WTC11 (cell line): ENCODE measurements around the gene BCAR3. TPM values are rescaled to one million over a fixed set of nuclear protein-coding genes. Genes with fewer than 3 reads are reported as not detected.

ENCODE experiments used
- ATAC-seq: fragments of 200-7000 bp; cut with Tn5 transposase; 2 replicates; pipeline ENCODE4 v1.10.0; 2021; ENCODE audit warnings: mild to moderate bottlenecking, moderate library complexity
- CTCF ChIA-PET: fragments of 300-600 bp; sonication (Branson Sonifier 250); formaldehyde crosslinking; loops from one replicate; lab custom pipeline; 2021; ENCODE audit warnings: antibody characterized with exemption; lab: Charles Lee
- POLR2A ChIA-PET: fragments of 350-600 bp; sonication (Branson Sonifier 250); formaldehyde crosslinking; loops from one replicate; lab custom pipeline; 2021; ENCODE audit warnings: antibody characterized with exemption; lab: Charles Lee
- DNase-seq: peaks from one replicate; pipeline ENCODE4 v3.0.0; 2021; ENCODE audit warnings: low spot score
- H3K27ac Mint-ChIP-seq: 2 replicates; pipeline ENCODE4 v1.8.0; 2021; ENCODE audit warnings: mixed read lengths
- H3K27me3 Mint-ChIP-seq: 2 replicates; pipeline ENCODE4 v1.8.0; 2021; ENCODE audit warnings: low read depth, mild to moderate bottlenecking, moderate library complexity, mixed read lengths
- H3K36me3 Mint-ChIP-seq: 2 replicates; pipeline ENCODE4 v1.8.0; 2021; ENCODE audit warnings: mixed read lengths
- H3K4me1 Mint-ChIP-seq: 2 replicates; pipeline ENCODE4 v1.8.0; 2022; ENCODE audit warnings: mixed read lengths
- H3K4me3 Mint-ChIP-seq: 2 replicates; pipeline ENCODE4 v1.8.0; 2021; ENCODE audit warnings: mild to moderate bottlenecking, moderate library complexity, mixed read lengths
- H3K9me3 Mint-ChIP-seq: 2 replicates; pipeline ENCODE4 v1.8.0; 2021; ENCODE audit warnings: mixed read lengths
- CREM ChIP-seq: sonication (generic); formaldehyde crosslinking; IDR thresholded peaks from 2 replicates; pipeline ENCODE4 v1.8.1; 2022; ENCODE audit warnings: mild to moderate bottlenecking, missing genetic modification reagents, moderate library complexity
- EMX1 ChIP-seq: fragments of 250-450 bp; sonication (Bioruptor Pico); IDR thresholded peaks from 2 replicates; pipeline ENCODE4 v1.8.0; 2021; ENCODE audit warnings: mild to moderate bottlenecking
- ESRRA ChIP-seq: sonication (generic); formaldehyde crosslinking; IDR thresholded peaks from 2 replicates; pipeline ENCODE4 v1.8.1; 2022; ENCODE audit warnings: mild to moderate bottlenecking, missing genetic modification reagents, borderline replicate concordance
- FOXJ3 ChIP-seq: sonication (generic); formaldehyde crosslinking; IDR thresholded peaks from 2 replicates; pipeline ENCODE4 v1.9.0; 2021; ENCODE audit warnings: missing genetic modification reagents, mild to moderate bottlenecking, borderline replicate concordance
- FOXK1 ChIP-seq: sonication (generic); formaldehyde crosslinking; IDR thresholded peaks from 2 replicates; pipeline ENCODE4 v1.8.0; 2022; ENCODE audit warnings: mild to moderate bottlenecking, moderate library complexity, missing genetic modification reagents
- GABPB1 ChIP-seq: sonication (generic); formaldehyde crosslinking; IDR thresholded peaks from 2 replicates; pipeline ENCODE4 v1.8.1; 2023; ENCODE audit warnings: mild to moderate bottlenecking, missing genetic modification reagents
- GRHL2 ChIP-seq: fragments of 250-450 bp; sonication (Bioruptor Pico); IDR thresholded peaks from 2 replicates; pipeline ENCODE4 v1.8.0; 2022; ENCODE audit warnings: mild to moderate bottlenecking, moderate library complexity; ENCODE audit not compliant: insufficient replicate concordance, severe bottlenecking
- JUN ChIP-seq: sonication (generic); formaldehyde crosslinking; IDR thresholded peaks from 2 replicates; pipeline ENCODE4 v1.8.0; 2023; ENCODE audit warnings: mild to moderate bottlenecking, missing genetic modification reagents
- MYBL2 ChIP-seq: sonication (generic); formaldehyde crosslinking; IDR thresholded peaks from 2 replicates; pipeline ENCODE4 v1.8.1; 2023; ENCODE audit warnings: mild to moderate bottlenecking, moderate library complexity, missing genetic modification reagents
- NFATC4 ChIP-seq: fragments of 250-450 bp; sonication (Bioruptor Pico); IDR thresholded peaks from 2 replicates; pipeline ENCODE4 v1.9.0; 2021; ENCODE audit warnings: mild to moderate bottlenecking
- SOX15 ChIP-seq: fragments of 250-450 bp; sonication (Bioruptor Pico); IDR thresholded peaks from 2 replicates; pipeline ENCODE4 v1.9.0; 2021; ENCODE audit warnings: mild to moderate bottlenecking
- TEAD1 ChIP-seq: sonication (generic); formaldehyde crosslinking; IDR thresholded peaks from 2 replicates; pipeline ENCODE4 v1.8.0; 2022; ENCODE audit warnings: mild to moderate bottlenecking, missing genetic modification reagents
- TEAD4 ChIP-seq: sonication (generic); formaldehyde crosslinking; IDR thresholded peaks from 2 replicates; pipeline ENCODE4 v1.8.0; 2022; ENCODE audit warnings: mild to moderate bottlenecking, missing genetic modification reagents
- TP53 ChIP-seq: sonication (generic); formaldehyde crosslinking; IDR thresholded peaks from 2 replicates; pipeline ENCODE4 v1.8.1; 2023; ENCODE audit warnings: mild to moderate bottlenecking, missing genetic modification reagents
- ZBTB21 ChIP-seq: sonication (generic); formaldehyde crosslinking; IDR thresholded peaks from 2 replicates; pipeline ENCODE4 v1.8.1; 2023; ENCODE audit warnings: mild to moderate bottlenecking, missing genetic modification reagents, borderline replicate concordance
- ZNF121 ChIP-seq: sonication (generic); formaldehyde crosslinking; IDR thresholded peaks from 2 replicates; pipeline ENCODE4 v1.8.0; 2023; ENCODE audit warnings: missing genetic modification reagents
- ZNF138 ChIP-seq: sonication (generic); formaldehyde crosslinking; conservative IDR thresholded peaks from 2 replicates; pipeline ENCODE4 v1.8.1; 2022; ENCODE audit warnings: mild to moderate bottlenecking, moderate library complexity, missing genetic modification reagents
- total RNA-seq: library from RNA; stranded (reverse); gene quantifications from 3 replicates; pipeline ENCODE4 v1.2.3, GENCODE V29; 2021
- TF ChIP-seq, protein P1 (sequence below): sonication (generic); formaldehyde crosslinking; IDR thresholded peaks from 2 replicates; pipeline ENCODE4 v1.8.1; 2023; ENCODE audit warnings: mild to moderate bottlenecking, missing genetic modification reagents
- TF ChIP-seq, protein P2 (sequence below): fragments of 250-450 bp; sonication (Bioruptor Pico); IDR thresholded peaks from 2 replicates; pipeline ENCODE4 v1.8.0; 2021; ENCODE audit warnings: mild to moderate bottlenecking
- TF ChIP-seq, protein P3 (sequence below): sonication (generic); formaldehyde crosslinking; IDR thresholded peaks from 2 replicates; pipeline ENCODE4 v1.8.1; 2023; ENCODE audit warnings: mild to moderate bottlenecking, moderate library complexity, missing genetic modification reagents
- TF ChIP-seq, protein P4 (sequence below): fragments of 250-450 bp; sonication (Bioruptor Pico); IDR thresholded peaks from 2 replicates; pipeline ENCODE4 v1.9.0; 2021; ENCODE audit warnings: mild to moderate bottlenecking
- TF ChIP-seq, protein P5 (sequence below): sonication (generic); formaldehyde crosslinking; IDR thresholded peaks from 2 replicates; pipeline ENCODE4 v1.8.1; 2022; ENCODE audit warnings: mild to moderate bottlenecking, missing genetic modification reagents, moderate library complexity, borderline replicate concordance
- TF ChIP-seq, protein P6 (sequence below): sonication (generic); formaldehyde crosslinking; IDR thresholded peaks from 2 replicates; pipeline ENCODE4 v1.8.1; 2023; ENCODE audit warnings: mild to moderate bottlenecking, missing genetic modification reagents, borderline replicate concordance
- TF ChIP-seq, protein P7 (sequence below): sonication (generic); formaldehyde crosslinking; IDR thresholded peaks from 2 replicates; pipeline ENCODE4 v1.8.1; 2022; ENCODE audit warnings: mild to moderate bottlenecking, moderate library complexity, missing genetic modification reagents
- TF ChIP-seq, protein P8 (sequence below): sonication (generic); formaldehyde crosslinking; IDR thresholded peaks from 2 replicates; pipeline ENCODE4 v1.8.0; 2023; ENCODE audit warnings: missing genetic modification reagents

Gene BCAR3
- total RNA-seq, 1 experiment from 2014 or later: 14.8 TPM

DNA sequence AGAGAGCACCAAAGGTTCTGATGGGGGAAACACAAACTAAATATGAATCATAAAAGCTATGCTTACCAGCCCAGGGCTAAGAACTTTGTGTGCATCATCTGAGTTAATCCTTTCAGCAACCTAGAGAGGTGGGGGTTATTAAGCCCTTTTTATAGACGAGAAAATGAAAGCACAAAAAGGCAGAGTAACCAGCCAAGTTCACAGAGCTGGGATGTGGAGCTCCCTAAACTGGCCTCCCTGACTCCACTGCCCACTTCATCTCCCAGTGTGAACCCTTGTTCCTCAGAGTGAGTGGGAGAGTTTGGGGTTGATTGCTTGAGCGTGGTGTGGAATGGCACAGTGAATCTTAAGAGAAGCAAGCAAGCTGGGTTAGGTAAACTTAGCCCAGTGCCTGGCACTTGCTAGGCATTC is 10.8 kb upstream of the BCAR3 start (continued):
- TF ChIP-seq, protein P1, sequence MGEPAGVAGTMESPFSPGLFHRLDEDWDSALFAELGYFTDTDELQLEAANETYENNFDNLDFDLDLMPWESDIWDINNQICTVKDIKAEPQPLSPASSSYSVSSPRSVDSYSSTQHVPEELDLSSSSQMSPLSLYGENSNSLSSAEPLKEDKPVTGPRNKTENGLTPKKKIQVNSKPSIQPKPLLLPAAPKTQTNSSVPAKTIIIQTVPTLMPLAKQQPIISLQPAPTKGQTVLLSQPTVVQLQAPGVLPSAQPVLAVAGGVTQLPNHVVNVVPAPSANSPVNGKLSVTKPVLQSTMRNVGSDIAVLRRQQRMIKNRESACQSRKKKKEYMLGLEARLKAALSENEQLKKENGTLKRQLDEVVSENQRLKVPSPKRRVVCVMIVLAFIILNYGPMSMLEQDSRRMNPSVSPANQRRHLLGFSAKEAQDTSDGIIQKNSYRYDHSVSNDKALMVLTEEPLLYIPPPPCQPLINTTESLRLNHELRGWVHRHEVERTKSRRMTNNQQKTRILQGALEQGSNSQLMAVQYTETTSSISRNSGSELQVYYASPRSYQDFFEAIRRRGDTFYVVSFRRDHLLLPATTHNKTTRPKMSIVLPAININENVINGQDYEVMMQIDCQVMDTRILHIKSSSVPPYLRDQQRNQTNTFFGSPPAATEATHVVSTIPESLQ (CRISPR knock-in tag): no peak
- TF ChIP-seq, protein P2, sequence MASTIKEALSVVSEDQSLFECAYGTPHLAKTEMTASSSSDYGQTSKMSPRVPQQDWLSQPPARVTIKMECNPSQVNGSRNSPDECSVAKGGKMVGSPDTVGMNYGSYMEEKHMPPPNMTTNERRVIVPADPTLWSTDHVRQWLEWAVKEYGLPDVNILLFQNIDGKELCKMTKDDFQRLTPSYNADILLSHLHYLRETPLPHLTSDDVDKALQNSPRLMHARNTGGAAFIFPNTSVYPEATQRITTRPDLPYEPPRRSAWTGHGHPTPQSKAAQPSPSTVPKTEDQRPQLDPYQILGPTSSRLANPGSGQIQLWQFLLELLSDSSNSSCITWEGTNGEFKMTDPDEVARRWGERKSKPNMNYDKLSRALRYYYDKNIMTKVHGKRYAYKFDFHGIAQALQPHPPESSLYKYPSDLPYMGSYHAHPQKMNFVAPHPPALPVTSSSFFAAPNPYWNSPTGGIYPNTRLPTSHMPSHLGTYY (CRISPR knock-in tag): no peak
- no peak for TF ChIP-seq CREM (CRISPR knock-in tag)
- TF ChIP-seq ZNF138 (CRISPR knock-in tag): no peak
- TF ChIP-seq, protein P3, sequence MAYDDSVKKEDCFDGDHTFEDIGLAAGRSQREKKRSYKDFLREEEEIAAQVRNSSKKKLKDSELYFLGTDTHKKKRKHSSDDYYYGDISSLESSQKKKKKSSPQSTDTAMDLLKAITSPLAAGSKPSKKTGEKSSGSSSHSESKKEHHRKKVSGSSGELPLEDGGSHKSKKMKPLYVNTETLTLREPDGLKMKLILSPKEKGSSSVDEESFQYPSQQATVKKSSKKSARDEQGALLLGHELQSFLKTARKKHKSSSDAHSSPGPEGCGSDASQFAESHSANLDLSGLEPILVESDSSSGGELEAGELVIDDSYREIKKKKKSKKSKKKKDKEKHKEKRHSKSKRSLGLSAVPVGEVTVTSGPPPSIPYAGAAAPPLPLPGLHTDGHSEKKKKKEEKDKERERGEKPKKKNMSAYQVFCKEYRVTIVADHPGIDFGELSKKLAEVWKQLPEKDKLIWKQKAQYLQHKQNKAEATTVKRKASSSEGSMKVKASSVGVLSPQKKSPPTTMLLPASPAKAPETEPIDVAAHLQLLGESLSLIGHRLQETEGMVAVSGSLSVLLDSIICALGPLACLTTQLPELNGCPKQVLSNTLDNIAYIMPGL (CRISPR knock-in tag): no peak
- TF ChIP-seq JUN (CRISPR knock-in tag): no peak
- TF ChIP-seq, protein P4, sequence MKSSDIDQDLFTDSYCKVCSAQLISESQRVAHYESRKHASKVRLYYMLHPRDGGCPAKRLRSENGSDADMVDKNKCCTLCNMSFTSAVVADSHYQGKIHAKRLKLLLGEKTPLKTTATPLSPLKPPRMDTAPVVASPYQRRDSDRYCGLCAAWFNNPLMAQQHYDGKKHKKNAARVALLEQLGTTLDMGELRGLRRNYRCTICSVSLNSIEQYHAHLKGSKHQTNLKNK (CRISPR knock-in tag): no peak
- TF ChIP-seq TP53 (CRISPR knock-in tag): no peak

DNA sequence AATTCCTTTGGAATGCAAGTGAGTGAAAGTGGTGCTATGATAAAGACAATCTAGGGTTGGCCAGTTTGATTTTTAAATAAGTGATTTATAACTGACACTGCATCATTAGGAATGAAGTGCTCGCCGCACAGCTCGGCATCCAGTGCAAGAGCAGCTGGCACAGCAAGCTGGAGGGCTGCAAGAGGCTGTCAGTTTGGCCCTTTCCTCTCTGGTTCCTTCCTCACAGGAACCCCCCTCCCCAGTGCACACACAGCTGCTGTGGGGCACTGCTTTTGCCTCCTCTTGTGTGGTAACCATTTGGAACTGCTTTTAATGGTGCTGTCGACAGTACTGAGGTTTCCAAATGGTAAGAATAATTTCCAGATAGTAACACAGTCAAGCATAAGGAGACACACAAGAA is 10.4 kb upstream of the BCAR3 start:
- H3K27me3 Mint-ChIP-seq: no peaks in the 10 kb centered on the region
- DNase-seq: no peak
- no peaks in the 10 kb centered on the region for H3K36me3 Mint-ChIP-seq
- H3K27ac Mint-ChIP-seq: no peak overlapping the region
- ChIA-PET POLR2A (no interaction called here), CTCF (interaction anchor here (1.2 to 2.1 kb wide), 3 partner anchors 111 to 152 kb away, joined by 3 to 13 read pairs (median 6); no protein-coding TSS in a partner anchor)
- no peak overlapping the region for H3K4me3 Mint-ChIP-seq
- H3K4me1 Mint-ChIP-seq: peaks cover 20% of the 10 kb centered on the region
- ATAC-seq: no peak
- no peaks in the 10 kb centered on the region for H3K9me3 Mint-ChIP-seq
- TF ChIP-seq SOX15 (CRISPR knock-in tag): no peak
- TF ChIP-seq, protein P5, sequence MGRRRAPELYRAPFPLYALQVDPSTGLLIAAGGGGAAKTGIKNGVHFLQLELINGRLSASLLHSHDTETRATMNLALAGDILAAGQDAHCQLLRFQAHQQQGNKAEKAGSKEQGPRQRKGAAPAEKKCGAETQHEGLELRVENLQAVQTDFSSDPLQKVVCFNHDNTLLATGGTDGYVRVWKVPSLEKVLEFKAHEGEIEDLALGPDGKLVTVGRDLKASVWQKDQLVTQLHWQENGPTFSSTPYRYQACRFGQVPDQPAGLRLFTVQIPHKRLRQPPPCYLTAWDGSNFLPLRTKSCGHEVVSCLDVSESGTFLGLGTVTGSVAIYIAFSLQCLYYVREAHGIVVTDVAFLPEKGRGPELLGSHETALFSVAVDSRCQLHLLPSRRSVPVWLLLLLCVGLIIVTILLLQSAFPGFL (CRISPR knock-in tag): no peak
- TF ChIP-seq ZBTB21: no peak
- no peak for TF ChIP-seq FOXJ3 (CRISPR knock-in tag)
- TF ChIP-seq GABPB1 (CRISPR knock-in tag): no peak
- TF ChIP-seq TEAD1 (CRISPR knock-in tag): no peak
- TF ChIP-seq, protein P6, sequence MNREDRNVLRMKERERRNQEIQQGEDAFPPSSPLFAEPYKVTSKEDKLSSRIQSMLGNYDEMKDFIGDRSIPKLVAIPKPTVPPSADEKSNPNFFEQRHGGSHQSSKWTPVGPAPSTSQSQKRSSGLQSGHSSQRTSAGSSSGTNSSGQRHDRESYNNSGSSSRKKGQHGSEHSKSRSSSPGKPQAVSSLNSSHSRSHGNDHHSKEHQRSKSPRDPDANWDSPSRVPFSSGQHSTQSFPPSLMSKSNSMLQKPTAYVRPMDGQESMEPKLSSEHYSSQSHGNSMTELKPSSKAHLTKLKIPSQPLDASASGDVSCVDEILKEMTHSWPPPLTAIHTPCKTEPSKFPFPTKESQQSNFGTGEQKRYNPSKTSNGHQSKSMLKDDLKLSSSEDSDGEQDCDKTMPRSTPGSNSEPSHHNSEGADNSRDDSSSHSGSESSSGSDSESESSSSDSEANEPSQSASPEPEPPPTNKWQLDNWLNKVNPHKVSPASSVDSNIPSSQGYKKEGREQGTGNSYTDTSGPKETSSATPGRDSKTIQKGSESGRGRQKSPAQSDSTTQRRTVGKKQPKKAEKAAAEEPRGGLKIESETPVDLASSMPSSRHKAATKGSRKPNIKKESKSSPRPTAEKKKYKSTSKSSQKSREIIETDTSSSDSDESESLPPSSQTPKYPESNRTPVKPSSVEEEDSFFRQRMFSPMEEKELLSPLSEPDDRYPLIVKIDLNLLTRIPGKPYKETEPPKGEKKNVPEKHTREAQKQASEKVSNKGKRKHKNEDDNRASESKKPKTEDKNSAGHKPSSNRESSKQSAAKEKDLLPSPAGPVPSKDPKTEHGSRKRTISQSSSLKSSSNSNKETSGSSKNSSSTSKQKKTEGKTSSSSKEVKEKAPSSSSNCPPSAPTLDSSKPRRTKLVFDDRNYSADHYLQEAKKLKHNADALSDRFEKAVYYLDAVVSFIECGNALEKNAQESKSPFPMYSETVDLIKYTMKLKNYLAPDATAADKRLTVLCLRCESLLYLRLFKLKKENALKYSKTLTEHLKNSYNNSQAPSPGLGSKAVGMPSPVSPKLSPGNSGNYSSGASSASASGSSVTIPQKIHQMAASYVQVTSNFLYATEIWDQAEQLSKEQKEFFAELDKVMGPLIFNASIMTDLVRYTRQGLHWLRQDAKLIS (CRISPR knock-in tag): no peak
- no peak for TF ChIP-seq NFATC4 (CRISPR knock-in tag)
- no peak for TF ChIP-seq TEAD4 (CRISPR knock-in tag)
- TF ChIP-seq, protein P7, sequence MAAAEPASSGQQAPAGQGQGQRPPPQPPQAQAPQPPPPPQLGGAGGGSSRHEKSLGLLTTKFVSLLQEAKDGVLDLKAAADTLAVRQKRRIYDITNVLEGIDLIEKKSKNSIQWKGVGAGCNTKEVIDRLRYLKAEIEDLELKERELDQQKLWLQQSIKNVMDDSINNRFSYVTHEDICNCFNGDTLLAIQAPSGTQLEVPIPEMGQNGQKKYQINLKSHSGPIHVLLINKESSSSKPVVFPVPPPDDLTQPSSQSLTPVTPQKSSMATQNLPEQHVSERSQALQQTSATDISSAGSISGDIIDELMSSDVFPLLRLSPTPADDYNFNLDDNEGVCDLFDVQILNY (CRISPR knock-in tag): no peak
- no peak for TF ChIP-seq GRHL2 (CRISPR knock-in tag)
- TF ChIP-seq, protein P8, sequence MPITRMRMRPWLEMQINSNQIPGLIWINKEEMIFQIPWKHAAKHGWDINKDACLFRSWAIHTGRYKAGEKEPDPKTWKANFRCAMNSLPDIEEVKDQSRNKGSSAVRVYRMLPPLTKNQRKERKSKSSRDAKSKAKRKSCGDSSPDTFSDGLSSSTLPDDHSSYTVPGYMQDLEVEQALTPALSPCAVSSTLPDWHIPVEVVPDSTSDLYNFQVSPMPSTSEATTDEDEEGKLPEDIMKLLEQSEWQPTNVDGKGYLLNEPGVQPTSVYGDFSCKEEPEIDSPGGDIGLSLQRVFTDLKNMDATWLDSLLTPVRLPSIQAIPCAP: no peak
- TF ChIP-seq EMX1 (CRISPR knock-in tag): no peak
- no peak for TF ChIP-seq FOXK1
- no peak for TF ChIP-seq ZNF121 (CRISPR knock-in tag)
- no peak for TF ChIP-seq ESRRA
- no peak for TF ChIP-seq MYBL2 (CRISPR knock-in tag)
